ENCODE data around the gene CXCL14. TPM values are rescaled to one million over a fixed set of nuclear protein-coding genes. Genes with fewer than 3 reads are reported as not detected.
"Not testable (repeated sequence)": the region's sequence is repeated elsewhere in the genome, so short reads cannot be mapped to it uniquely, and the experiment has no call there.

The CXCL14 gene
- total RNA-seq, 1 experiment from 2014 or later: not detected

GRCh38 chr5:135529576-135529975, 49.2 kb downstream of the CXCL14 start:
- not testable (repeated sequence) for H3K27me3 ChIP-seq (ENCODE audit: low read length)

GRCh38 chr5:135526924-135527323, 51.9 kb downstream of the CXCL14 start:
- H3K4me2 ChIP-seq (ENCODE audit: low read depth, low read length, poor library complexity, severe bottlenecking): no peak overlapping the region
- H3K9ac ChIP-seq (ENCODE audit: low read length): no peak overlapping the region
- no peaks in the 10 kb centered on the region for H4K20me1 ChIP-seq (ENCODE audit: insufficient read depth, low read depth, low read length)
- no peaks in the 10 kb centered on the region for H3K79me2 ChIP-seq (ENCODE audit: low read length)
- no peak overlapping the region for H3K27ac ChIP-seq (ENCODE audit: low read length)
- H3K9me2 ChIP-seq (replicated peaks; ENCODE audit: insufficient read depth, low read length): no peaks in the 10 kb centered on the region
- H3K9me3 ChIP-seq (ENCODE audit: low read length): no peaks in the 10 kb centered on the region
- H2AFZ ChIP-seq (ENCODE audit: low read length): no peak overlapping the region
- H3K36me3 ChIP-seq (ENCODE audit: insufficient read depth, low read length): no peaks in the 10 kb centered on the region
- no peak for DNase-seq
- H3K4me3 ChIP-seq (ENCODE audit: low read length): no peak overlapping the region
- 0 out of 2 replicates have a peak, but pooled peaks cover 3% of the 10 kb centered on the region for H3K27me3 ChIP-seq (ENCODE audit: low read length)
- H3K4me1 ChIP-seq (ENCODE audit: low read length): no peaks in the 10 kb centered on the region

More at GRCh38 chr5:135529576-135529975, 49.2 kb downstream of the CXCL14 start:
- not testable (repeated sequence) for H3K9me2 ChIP-seq (replicated peaks; ENCODE audit: insufficient read depth, low read length); DNase-seq; H2AFZ ChIP-seq (ENCODE audit: low read length); H3K36me3 ChIP-seq (ENCODE audit: insufficient read depth, low read length); H3K9me3 ChIP-seq (ENCODE audit: low read length); H3K4me2 ChIP-seq (ENCODE audit: low read depth, low read length, poor library complexity, severe bottlenecking); H3K79me2 ChIP-seq (ENCODE audit: low read length); H3K4me3 ChIP-seq (ENCODE audit: low read length); H3K4me1 ChIP-seq (ENCODE audit: low read length); H3K9ac ChIP-seq (ENCODE audit: low read length); H3K27ac ChIP-seq (ENCODE audit: low read length); H4K20me1 ChIP-seq (ENCODE audit: insufficient read depth, low read depth, low read length)

- no peak overlapping the region for H3K4me2 ChIP-seq (ENCODE audit: low read depth, low read length, poor library complexity, severe bottlenecking)
- H3K27ac ChIP-seq (ENCODE audit: low read length): no peak overlapping the region
- H3K79me2 ChIP-seq (ENCODE audit: low read length): no peaks in the 10 kb centered on the region
- no peaks in the 10 kb centered on the region for H3K4me1 ChIP-seq (ENCODE audit: low read length)
- no peak overlapping the region for H2AFZ ChIP-seq (ENCODE audit: low read length)
- no peaks in the 10 kb centered on the region for H4K20me1 ChIP-seq (ENCODE audit: insufficient read depth, low read depth, low read length)
- H3K9me3 ChIP-seq (ENCODE audit: low read length): no peaks in the 10 kb centered on the region
- no peak overlapping the region for H3K9ac ChIP-seq (ENCODE audit: low read length)
- H3K36me3 ChIP-seq (ENCODE audit: insufficient read depth, low read length): no peaks in the 10 kb centered on the region
- no peak overlapping the region for H3K4me3 ChIP-seq (ENCODE audit: low read length)
- no peaks in the 10 kb centered on the region for H3K9me2 ChIP-seq (replicated peaks; ENCODE audit: insufficient read depth, low read length)
- H3K27me3 ChIP-seq (ENCODE audit: low read length): peaks cover 3% of the 10 kb centered on the region; the same call in 1 of the 2 replicates
- no peak for DNase-seq
Measured at GRCh38 chr5:135521964-135522363, 56.8 kb downstream of the CXCL14 start.

Other genes starting within 250 kb of the CXCL14 start
- gene MACROH2A1, start 179.8 kb downstream of the CXCL14 start, total RNA-seq (2014; rRNA removed; shearing (Covaris generic); ENCODE audit: low replicate concordance): 160 and 245 TPM in 2 replicates
- not detected in 2 replicates for gene DCANP1, start 131.6 kb downstream of the CXCL14 start, total RNA-seq (2014; rRNA removed; shearing (Covaris generic); ENCODE audit: low replicate concordance)
- not detected in 2 replicates for gene TIFAB, start 126.6 kb downstream of the CXCL14 start, total RNA-seq (2014; rRNA removed; shearing (Covaris generic); ENCODE audit: low replicate concordance)
- gene NEUROG1, start 43.0 kb downstream of the CXCL14 start, total RNA-seq (2014; rRNA removed; shearing (Covaris generic); ENCODE audit: low replicate concordance): not detected in 2 replicates